ENCODE data around the gene COL8A1.

The COL8A1 gene

DNA sequence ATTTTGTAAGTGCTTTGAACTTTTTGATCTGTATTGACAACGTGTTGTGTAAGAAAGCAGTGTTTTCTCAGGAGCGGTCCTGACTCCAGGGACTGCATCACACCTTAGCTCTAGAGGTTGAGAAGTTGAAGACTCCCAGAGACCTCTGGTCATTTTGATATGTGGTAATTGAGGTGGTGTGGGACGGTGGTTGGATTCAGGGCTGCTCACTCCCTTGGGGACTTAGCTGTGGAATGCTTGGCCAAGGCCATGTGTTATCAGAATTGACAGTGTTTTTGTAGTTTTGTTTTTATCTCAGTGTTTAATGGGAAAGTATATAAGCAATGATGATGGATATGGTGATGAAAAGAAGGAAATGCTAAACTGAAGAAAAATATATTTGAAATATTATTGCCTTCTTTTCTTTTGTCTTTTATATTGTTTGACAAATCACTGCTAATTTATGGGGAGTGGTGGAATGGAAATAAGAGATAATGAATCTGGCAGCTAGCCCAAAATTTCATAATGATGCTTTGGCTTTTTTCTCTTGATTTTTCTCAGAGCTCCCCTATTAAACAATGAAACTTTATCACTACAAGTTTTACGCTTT is 195.3 kb downstream of the COL8A1 start:
- TF ChIP-seq TARDBP (IDR thresholded peaks at IDR 0.05): no peak
- TF ChIP-seq FOXM1 (IDR thresholded peaks at IDR 0.05; ENCODE audit: borderline replicate concordance): no peak
- TF ChIP-seq ZNF384 (IDR thresholded peaks at IDR 0.05): no peak
- TF ChIP-seq FOXA1 (IDR thresholded peaks at IDR 0.05): no peak
- TF ChIP-seq SUZ12 (IDR thresholded peaks at IDR 0.05): no peak
- TF ChIP-seq FOXK2 (IDR thresholded peaks at IDR 0.05): no peak
- TF ChIP-seq ELF4 (IDR thresholded peaks at IDR 0.05): no peak
- no peak for DNase-seq (ENCODE audit: extremely low spot score)
- ChIA-PET CTCF (interaction anchor here (0.6 kb wide), 1 partner anchor 227 kb away, joined by 3 read pairs; no protein-coding TSS in a partner anchor), POLR2A (interaction anchor here (1.1 kb wide), 1 partner anchor 11 kb away, joined by 3 read pairs; no protein-coding TSS in a partner anchor)

DNA sequence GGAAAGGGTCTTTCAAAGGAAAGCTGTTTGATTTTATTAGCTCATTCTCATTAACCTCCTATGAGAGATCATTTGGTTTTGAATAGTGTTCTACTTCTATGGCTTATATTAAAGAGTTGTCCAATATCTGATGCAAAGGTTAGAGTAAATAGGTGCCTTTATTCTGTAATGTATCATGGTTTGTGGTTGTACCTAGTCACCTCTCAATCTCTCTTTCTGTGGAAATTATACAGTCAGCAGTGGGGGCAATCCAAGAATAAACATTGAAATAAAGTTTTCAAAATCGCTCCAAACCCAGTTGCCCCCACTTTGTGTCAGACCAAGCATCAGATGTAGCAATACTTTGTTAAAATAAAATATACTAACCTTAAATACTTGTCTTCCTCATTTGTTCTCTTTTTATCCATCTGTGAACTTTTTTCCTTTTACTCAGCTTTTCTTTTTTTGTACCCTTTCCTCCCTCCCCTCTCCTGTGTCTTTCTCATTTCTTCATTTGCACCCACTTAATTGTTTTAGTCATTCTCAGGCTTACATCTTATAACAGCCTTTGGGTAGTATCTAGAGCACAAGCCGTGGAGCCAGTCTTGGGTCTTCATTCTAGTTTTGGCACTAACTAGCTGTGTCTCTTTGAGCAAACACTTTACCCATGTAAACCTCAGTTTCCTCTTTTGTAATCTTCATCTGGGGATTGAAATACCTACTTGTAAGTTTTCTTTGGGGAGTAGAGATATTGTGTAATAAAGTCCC is 196.0 kb downstream of the COL8A1 start:
- CTCF ChIA-PET: no interaction called here
- DNase-seq (ENCODE audit: extremely low spot score): no peak
- POLR2A ChIA-PET: interaction anchor here (1.1 to 1.7 kb wide), 2 partner anchors 11 to 17 kb away, joined by 3 to 4 read pairs; partner anchors contain the start of gene CMSS1
- no peak for TF ChIP-seq TARDBP (IDR thresholded peaks at IDR 0.05)
- no peak for TF ChIP-seq FOXK2 (IDR thresholded peaks at IDR 0.05)
- TF ChIP-seq ZNF384 (IDR thresholded peaks at IDR 0.05): no peak
- no peak for TF ChIP-seq SP1 (IDR thresholded peaks at IDR 0.05)
- no peak for TF ChIP-seq FOXA1 (IDR thresholded peaks at IDR 0.05)
- TF ChIP-seq ELF4 (IDR thresholded peaks at IDR 0.05): no peak
- no peak for TF ChIP-seq NFRKB (IDR thresholded peaks at IDR 0.05)
- TF ChIP-seq HDGF (IDR thresholded peaks at IDR 0.05; ENCODE audit: borderline replicate concordance): no peak
- TF ChIP-seq L3MBTL2 (conservative IDR thresholded peaks at IDR 0.05): no peak
- TF ChIP-seq, protein P1, sequence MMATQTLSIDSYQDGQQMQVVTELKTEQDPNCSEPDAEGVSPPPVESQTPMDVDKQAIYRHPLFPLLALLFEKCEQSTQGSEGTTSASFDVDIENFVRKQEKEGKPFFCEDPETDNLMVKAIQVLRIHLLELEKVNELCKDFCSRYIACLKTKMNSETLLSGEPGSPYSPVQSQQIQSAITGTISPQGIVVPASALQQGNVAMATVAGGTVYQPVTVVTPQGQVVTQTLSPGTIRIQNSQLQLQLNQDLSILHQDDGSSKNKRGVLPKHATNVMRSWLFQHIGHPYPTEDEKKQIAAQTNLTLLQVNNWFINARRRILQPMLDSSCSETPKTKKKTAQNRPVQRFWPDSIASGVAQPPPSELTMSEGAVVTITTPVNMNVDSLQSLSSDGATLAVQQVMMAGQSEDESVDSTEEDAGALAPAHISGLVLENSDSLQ (IDR thresholded peaks at IDR 0.05): no peak
- no peak for TF ChIP-seq BHLHE40 (IDR thresholded peaks at IDR 0.05; ENCODE audit: borderline replicate concordance)
- TF ChIP-seq SUZ12 (IDR thresholded peaks at IDR 0.05): no peak

DNA sequence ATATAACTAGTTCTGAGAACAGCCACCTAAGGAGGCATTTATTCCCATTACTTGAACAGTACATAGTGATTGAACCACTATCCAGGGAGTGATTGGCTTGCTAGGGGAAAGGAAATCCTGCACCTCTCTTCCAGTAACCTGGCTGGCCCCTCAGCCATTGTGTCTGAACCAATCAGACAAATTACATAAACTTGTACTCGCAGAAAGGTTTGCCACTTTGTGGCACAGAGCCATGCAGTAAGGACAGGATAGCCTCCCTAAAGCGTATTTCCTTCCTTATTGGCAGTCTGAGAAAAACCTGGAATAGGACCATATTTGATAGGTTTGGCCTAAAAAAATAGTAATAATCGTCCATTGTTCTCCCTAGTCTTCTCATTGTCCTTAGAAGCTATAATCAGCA is 198.3 kb downstream of the COL8A1 start:
- ChIA-PET POLR2A (interaction anchor here (0.9 kb wide), 1 partner anchor 424 kb away, joined by 4 read pairs; the partner anchor contains the start of gene TBC1D23), CTCF (interaction anchor here (0.9 kb wide), 1 partner anchor 20 kb away, joined by 3 read pairs; no protein-coding TSS in a partner anchor)
- DNase-seq (ENCODE audit: extremely low spot score): no peak
- no peak for TF ChIP-seq ARNT (IDR thresholded peaks at IDR 0.05)
- no peak for TF ChIP-seq ZNF384 (IDR thresholded peaks at IDR 0.05)
- TF ChIP-seq BHLHE40 (IDR thresholded peaks at IDR 0.05; ENCODE audit: borderline replicate concordance): no peak
- no peak for TF ChIP-seq SUZ12 (IDR thresholded peaks at IDR 0.05)
- no peak for TF ChIP-seq FOXA1 (IDR thresholded peaks at IDR 0.05)
- no peak for TF ChIP-seq LEF1 (IDR thresholded peaks at IDR 0.05; ENCODE audit: borderline replicate concordance)
- TF ChIP-seq NFRKB (IDR thresholded peaks at IDR 0.05): no peak
- TF ChIP-seq HDGF (IDR thresholded peaks at IDR 0.05; ENCODE audit: borderline replicate concordance): no peak
- TF ChIP-seq, protein P1 (IDR thresholded peaks at IDR 0.05): no peak
- TF ChIP-seq ELF4 (IDR thresholded peaks at IDR 0.05): no peak
- no peak for TF ChIP-seq CTBP1 (IDR thresholded peaks at IDR 0.05; ENCODE audit: borderline replicate concordance)
- TF ChIP-seq FOXM1 (IDR thresholded peaks at IDR 0.05; ENCODE audit: borderline replicate concordance): no peak
- TF ChIP-seq SP1 (IDR thresholded peaks at IDR 0.05): no peak
- TF ChIP-seq FOXK2 (IDR thresholded peaks at IDR 0.05): no peak
- TF ChIP-seq L3MBTL2 (conservative IDR thresholded peaks at IDR 0.05): no peak
- TF ChIP-seq TARDBP (IDR thresholded peaks at IDR 0.05): no peak

DNA sequence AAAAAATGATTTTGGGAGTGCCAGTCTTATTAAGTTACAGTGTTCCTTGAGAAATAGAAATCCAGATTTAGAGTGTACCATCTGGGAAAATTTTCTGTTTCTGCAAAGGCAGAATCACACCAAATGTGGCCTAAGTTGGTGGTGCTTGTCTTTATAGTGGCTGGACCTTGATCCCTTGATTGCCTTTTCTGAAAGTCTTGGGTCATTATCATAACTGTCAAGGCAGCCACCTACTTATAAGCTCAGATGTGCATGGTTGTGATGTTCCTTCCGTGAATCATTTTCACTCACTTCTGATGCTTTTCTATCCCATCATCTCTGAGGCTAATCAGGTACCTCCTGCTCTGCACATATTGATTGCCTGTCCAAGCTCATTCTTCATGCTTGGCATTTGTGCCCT is 199.3 kb downstream of the COL8A1 start:
- POLR2A ChIA-PET: no interaction called here
- DNase-seq (ENCODE audit: extremely low spot score): no peak
- TF ChIP-seq, protein P1 (IDR thresholded peaks at IDR 0.05): no peak
- no peak for TF ChIP-seq ARNT (IDR thresholded peaks at IDR 0.05)
- no peak for TF ChIP-seq FOXM1 (IDR thresholded peaks at IDR 0.05; ENCODE audit: borderline replicate concordance)
- no peak for TF ChIP-seq ZNF384 (IDR thresholded peaks at IDR 0.05)
- no peak for TF ChIP-seq FOXA1 (IDR thresholded peaks at IDR 0.05)
- TF ChIP-seq CTBP1 (IDR thresholded peaks at IDR 0.05; ENCODE audit: borderline replicate concordance): no peak
- TF ChIP-seq L3MBTL2 (conservative IDR thresholded peaks at IDR 0.05): no peak
- TF ChIP-seq HDGF (IDR thresholded peaks at IDR 0.05; ENCODE audit: borderline replicate concordance): no peak
- no peak for TF ChIP-seq ELF4 (IDR thresholded peaks at IDR 0.05)
- TF ChIP-seq LEF1 (IDR thresholded peaks at IDR 0.05; ENCODE audit: borderline replicate concordance): no peak
- TF ChIP-seq TARDBP (IDR thresholded peaks at IDR 0.05): no peak
- TF ChIP-seq SUZ12 (IDR thresholded peaks at IDR 0.05): no peak
- TF ChIP-seq FOXK2 (IDR thresholded peaks at IDR 0.05): no peak
- no peak for TF ChIP-seq NFRKB (IDR thresholded peaks at IDR 0.05)
- no peak for TF ChIP-seq BHLHE40 (IDR thresholded peaks at IDR 0.05; ENCODE audit: borderline replicate concordance)
- TF ChIP-seq SP1 (IDR thresholded peaks at IDR 0.05): no peak
- CTCF ChIA-PET: interaction anchor here (0.6 kb wide), 1 partner anchor 30 kb away, joined by 4 read pairs; no protein-coding TSS in a partner anchor

GRCh38 chr3:99838755-99839154 is 200.4 kb downstream of the COL8A1 start:
- CTCF ChIA-PET: no interaction called here
- no peak for TF ChIP-seq ZNF384 (IDR thresholded peaks at IDR 0.05)
- no peak for TF ChIP-seq NFRKB (IDR thresholded peaks at IDR 0.05)
- TF ChIP-seq SUZ12 (IDR thresholded peaks at IDR 0.05): no peak
- no peak for TF ChIP-seq CTBP1 (IDR thresholded peaks at IDR 0.05; ENCODE audit: borderline replicate concordance)
- TF ChIP-seq, protein P1 (IDR thresholded peaks at IDR 0.05): no peak
- no peak for TF ChIP-seq ARNT (IDR thresholded peaks at IDR 0.05)
- no peak for TF ChIP-seq ELF4 (IDR thresholded peaks at IDR 0.05)
- TF ChIP-seq L3MBTL2 (conservative IDR thresholded peaks at IDR 0.05): no peak
- no peak for TF ChIP-seq FOXK2 (IDR thresholded peaks at IDR 0.05)
- TF ChIP-seq SP1 (IDR thresholded peaks at IDR 0.05): no peak
- TF ChIP-seq FOXM1 (IDR thresholded peaks at IDR 0.05; ENCODE audit: borderline replicate concordance): no peak
- no peak for TF ChIP-seq BHLHE40 (IDR thresholded peaks at IDR 0.05; ENCODE audit: borderline replicate concordance)
- TF ChIP-seq TARDBP (IDR thresholded peaks at IDR 0.05): no peak
- no peak for TF ChIP-seq LEF1 (IDR thresholded peaks at IDR 0.05; ENCODE audit: borderline replicate concordance)
- no peak for TF ChIP-seq HDGF (IDR thresholded peaks at IDR 0.05; ENCODE audit: borderline replicate concordance)
- POLR2A ChIA-PET: no interaction called here
- DNase-seq (ENCODE audit: extremely low spot score): no peak
